ENCODE measurements around the gene INHBE.
"Not testable (repeated sequence)": the region's sequence is repeated elsewhere in the genome, so short reads cannot be mapped to it uniquely, and the experiment has no call there.

INHBE gene

DNA sequence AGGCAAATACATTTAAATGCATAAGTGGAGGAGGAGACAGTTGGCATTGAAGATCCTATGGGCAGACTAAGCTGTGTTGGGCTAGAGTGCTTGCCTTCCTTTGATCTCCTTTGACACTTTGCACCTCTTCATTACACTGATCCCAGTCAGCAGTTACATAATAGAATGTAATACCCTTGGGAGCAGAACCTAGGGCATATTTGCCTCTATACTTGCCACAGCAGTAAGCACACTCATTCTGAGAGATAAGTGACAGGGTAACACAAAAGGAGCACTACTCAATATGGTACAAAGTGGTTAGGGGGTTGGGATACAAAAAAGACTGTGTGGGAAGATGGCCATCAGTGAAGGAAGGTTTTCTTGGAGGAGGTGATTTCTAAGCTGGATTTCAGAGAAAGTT is 41.7 kb downstream of the INHBE start:
- no peak for DNase-seq (ENCODE audit: low spot score)
- TF ChIP-seq, protein P1, sequence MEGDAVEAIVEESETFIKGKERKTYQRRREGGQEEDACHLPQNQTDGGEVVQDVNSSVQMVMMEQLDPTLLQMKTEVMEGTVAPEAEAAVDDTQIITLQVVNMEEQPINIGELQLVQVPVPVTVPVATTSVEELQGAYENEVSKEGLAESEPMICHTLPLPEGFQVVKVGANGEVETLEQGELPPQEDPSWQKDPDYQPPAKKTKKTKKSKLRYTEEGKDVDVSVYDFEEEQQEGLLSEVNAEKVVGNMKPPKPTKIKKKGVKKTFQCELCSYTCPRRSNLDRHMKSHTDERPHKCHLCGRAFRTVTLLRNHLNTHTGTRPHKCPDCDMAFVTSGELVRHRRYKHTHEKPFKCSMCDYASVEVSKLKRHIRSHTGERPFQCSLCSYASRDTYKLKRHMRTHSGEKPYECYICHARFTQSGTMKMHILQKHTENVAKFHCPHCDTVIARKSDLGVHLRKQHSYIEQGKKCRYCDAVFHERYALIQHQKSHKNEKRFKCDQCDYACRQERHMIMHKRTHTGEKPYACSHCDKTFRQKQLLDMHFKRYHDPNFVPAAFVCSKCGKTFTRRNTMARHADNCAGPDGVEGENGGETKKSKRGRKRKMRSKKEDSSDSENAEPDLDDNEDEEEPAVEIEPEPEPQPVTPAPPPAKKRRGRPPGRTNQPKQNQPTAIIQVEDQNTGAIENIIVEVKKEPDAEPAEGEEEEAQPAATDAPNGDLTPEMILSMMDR (IDR thresholded peaks at IDR 0.05; ENCODE audit: extremely low read depth, insufficient read depth, missing control alignments): no peak
- in situ Hi-C loops (cut with MboI; ENCODE audit: low pct_unique_long_range_greater_than_20kb, low sequenced_read_pairs, unreplicated experiment): no loop called here

DNA sequence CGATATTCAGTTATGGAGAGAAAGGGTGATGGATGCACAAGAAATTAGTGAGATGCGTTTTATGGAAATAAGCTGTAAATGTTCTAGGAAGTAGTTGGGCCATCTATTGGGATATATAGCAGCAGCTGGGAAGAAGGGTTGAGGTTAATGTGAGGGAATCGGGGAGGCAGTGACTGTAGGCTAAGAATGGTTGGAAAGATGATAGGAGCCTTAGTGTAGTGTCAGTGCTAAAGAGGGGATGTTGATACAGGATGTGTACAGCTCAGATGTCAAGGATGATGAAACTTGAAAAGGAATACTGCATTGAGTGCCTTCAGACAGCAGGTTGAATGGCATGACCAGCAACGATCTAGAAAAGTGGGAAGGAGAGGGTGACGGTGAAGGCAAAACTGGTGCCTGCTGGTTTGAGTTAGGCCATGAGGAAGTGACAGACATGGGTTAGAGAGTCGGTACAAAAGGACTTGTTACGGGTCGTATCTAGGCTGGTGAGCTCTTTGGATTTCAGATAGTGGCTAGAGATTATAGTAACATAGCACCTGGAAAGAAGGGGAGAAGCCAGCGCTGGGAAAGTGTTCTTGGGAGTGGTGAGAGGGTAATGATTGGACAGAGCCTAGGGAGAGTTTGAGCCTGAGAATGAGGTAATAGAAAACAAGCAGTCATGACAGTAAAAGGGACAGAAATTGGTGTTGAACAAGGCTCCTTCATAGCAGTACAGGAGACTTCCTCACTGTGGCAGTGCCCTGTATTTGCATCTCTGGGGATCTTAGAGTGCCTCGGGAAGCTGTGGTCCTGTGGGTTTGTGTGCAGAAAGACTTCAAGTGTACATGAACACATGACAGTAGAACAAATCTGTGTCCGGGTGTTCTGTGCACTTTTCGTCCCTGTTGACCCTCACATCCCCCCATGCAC is 42.4 kb downstream of the INHBE start:
- in situ Hi-C loops (cut with MboI; ENCODE audit: low pct_unique_long_range_greater_than_20kb, low sequenced_read_pairs, unreplicated experiment): no loop called here
- no peak for DNase-seq (ENCODE audit: low spot score)
- TF ChIP-seq, protein P1 (IDR thresholded peaks at IDR 0.05; ENCODE audit: extremely low read depth, insufficient read depth, missing control alignments): no peak

DNA sequence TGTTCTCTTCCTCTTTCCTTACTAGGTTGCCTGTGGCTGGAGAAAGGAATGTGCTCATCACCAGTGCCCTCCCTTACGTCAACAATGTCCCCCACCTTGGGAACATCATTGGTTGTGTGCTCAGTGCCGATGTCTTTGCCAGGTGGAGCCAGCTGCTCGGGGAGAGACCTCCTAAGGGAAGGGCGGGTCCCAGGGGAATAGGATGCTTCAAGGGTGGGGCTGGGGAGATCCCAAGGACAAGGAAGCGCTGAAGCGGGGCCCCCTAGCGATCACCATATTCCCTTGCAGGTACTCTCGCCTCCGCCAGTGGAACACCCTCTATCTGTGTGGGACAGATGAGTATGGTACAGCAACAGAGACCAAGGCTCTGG is 43.0 kb downstream of the INHBE start:
- no peak for DNase-seq (ENCODE audit: low spot score)
- in situ Hi-C loops (cut with MboI; ENCODE audit: low pct_unique_long_range_greater_than_20kb, low sequenced_read_pairs, unreplicated experiment): no loop called here

GRCh38 chr12:57498571-57498970 is 43.5 kb downstream of the INHBE start:
- TF ChIP-seq, protein P1 (IDR thresholded peaks at IDR 0.05; ENCODE audit: extremely low read depth, insufficient read depth, missing control alignments): no peak
- in situ Hi-C loops (cut with MboI; ENCODE audit: low pct_unique_long_range_greater_than_20kb, low sequenced_read_pairs, unreplicated experiment): no loop called here
- no peak for DNase-seq (ENCODE audit: low spot score)

More for the DNA sequence above, 43.0 kb downstream of the INHBE start:
- TF ChIP-seq, protein P1 (IDR thresholded peaks at IDR 0.05; ENCODE audit: extremely low read depth, insufficient read depth, missing control alignments): no peak

DNA sequence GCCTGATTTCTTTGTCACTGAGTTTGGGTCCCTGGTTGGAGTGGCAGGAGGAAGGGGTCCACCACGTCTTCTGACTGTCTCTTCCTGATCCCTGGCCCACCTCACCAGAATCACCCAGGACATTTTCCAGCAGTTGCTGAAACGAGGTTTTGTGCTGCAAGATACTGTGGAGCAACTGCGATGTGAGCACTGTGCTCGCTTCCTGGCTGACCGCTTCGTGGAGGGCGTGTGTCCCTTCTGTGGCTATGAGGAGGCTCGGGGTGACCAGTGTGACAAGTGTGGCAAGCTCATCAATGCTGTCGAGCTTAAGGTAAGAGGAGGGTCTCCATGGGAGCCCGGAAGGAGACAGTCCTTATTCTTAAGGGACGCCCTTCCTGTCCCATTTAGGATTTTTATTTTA is 45.1 kb downstream of the INHBE start:
- no peak for DNase-seq (ENCODE audit: low spot score)
- in situ Hi-C loops (cut with MboI; ENCODE audit: low pct_unique_long_range_greater_than_20kb, low sequenced_read_pairs, unreplicated experiment): no loop called here
- TF ChIP-seq, protein P1 (IDR thresholded peaks at IDR 0.05; ENCODE audit: extremely low read depth, insufficient read depth, missing control alignments): no peak

GRCh38 chr12:57502311-57502969 is 47.3 kb downstream of the INHBE start:
- DNase-seq (ENCODE audit: low spot score); in situ Hi-C loops (cut with MboI; ENCODE audit: low pct_unique_long_range_greater_than_20kb, low sequenced_read_pairs, unreplicated experiment): not testable (repeated sequence)

- in situ Hi-C loops (cut with MboI; ENCODE audit: low pct_unique_long_range_greater_than_20kb, low sequenced_read_pairs, unreplicated experiment): not testable (repeated sequence)
These were observed 51.4 kb downstream of the INHBE start for GRCh38 chr12:57506541-57506940.

More at GRCh38 chr12:57506541-57506940, 51.4 kb downstream of the INHBE start:
- not testable (repeated sequence) for DNase-seq (ENCODE audit: low spot score)
